GM12872 (cell line): Measurements from ENCODE around the gene C9orf43.

Experiments used
- TF ChIP-seq, protein P1 (sequence below): IDR thresholded peaks from 3 replicates; pipeline ENCODE4 v1.5.1; 2011; ENCODE audit warnings: low read depth, mild to moderate bottlenecking, low read length, moderate library complexity; ENCODE audit not compliant: insufficient read depth

The C9orf43 gene

GRCh38 chr9:113403646-113404045 lies 6.9 kb upstream of the C9orf43 start:
- TF ChIP-seq, protein P1, sequence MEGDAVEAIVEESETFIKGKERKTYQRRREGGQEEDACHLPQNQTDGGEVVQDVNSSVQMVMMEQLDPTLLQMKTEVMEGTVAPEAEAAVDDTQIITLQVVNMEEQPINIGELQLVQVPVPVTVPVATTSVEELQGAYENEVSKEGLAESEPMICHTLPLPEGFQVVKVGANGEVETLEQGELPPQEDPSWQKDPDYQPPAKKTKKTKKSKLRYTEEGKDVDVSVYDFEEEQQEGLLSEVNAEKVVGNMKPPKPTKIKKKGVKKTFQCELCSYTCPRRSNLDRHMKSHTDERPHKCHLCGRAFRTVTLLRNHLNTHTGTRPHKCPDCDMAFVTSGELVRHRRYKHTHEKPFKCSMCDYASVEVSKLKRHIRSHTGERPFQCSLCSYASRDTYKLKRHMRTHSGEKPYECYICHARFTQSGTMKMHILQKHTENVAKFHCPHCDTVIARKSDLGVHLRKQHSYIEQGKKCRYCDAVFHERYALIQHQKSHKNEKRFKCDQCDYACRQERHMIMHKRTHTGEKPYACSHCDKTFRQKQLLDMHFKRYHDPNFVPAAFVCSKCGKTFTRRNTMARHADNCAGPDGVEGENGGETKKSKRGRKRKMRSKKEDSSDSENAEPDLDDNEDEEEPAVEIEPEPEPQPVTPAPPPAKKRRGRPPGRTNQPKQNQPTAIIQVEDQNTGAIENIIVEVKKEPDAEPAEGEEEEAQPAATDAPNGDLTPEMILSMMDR, result no peak

GRCh38 chr9:113406873-113407511 lies 3.6 kb upstream of the C9orf43 start:
- TF ChIP-seq, protein P1, result peak; percentile 91

GRCh38 chr9:113409481-113409880 lies 1.1 kb upstream of the C9orf43 start:
- TF ChIP-seq, protein P1, result no peak

GRCh38 chr9:113409883-113410206 lies 702 bp upstream of the C9orf43 start:
- TF ChIP-seq, protein P1, result no peak

DNA sequence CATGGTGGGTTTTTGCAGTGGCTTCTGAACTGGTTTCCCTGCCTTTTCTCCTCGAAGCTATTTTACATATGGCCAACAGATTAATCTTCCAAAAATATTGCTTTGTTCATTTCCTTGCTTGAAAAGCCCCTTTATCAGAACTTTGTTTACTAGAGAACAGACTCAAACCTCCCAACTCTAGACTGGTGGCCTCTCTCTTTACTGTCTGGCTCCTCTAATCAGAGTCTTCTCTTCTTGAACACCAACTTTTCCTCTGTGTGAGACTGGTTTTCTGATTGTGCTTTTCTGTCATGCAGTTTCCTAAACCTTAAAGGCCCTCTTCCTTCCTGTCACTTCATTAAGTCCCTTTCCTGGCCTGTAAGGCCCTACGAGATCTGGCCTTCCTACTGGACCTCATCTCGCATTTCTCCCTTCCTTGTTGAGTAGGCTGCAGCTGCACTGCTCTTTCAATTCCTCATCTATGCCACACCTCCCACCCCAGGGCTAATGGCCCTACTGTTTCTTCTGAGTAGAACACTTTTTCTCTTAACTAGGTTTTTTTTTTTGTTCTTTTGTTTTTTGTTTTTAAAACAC lies 5.7 kb downstream of the C9orf43 start:
- TF ChIP-seq, protein P1, result no peak

DNA sequence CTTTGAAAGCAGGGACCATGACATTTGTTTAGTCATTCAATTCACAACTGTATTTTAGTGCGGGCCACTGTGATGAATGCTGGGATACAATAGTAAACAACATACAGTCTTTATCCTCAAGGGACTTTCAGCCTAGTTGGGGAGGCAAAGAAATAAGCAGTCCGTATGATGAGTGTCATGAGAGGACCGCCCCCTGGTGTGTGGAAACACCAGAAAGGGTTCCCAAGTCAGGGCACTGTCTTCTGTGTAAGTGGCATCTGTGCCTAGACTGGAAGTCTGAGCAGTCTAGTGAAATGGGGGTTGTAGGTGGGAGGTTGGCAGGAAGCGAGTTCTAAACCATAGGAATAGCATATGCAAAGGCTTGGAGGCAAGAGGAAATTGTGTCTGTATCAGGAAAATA lies 6.8 kb downstream of the C9orf43 start:
- TF ChIP-seq, protein P1, result no peak

DNA sequence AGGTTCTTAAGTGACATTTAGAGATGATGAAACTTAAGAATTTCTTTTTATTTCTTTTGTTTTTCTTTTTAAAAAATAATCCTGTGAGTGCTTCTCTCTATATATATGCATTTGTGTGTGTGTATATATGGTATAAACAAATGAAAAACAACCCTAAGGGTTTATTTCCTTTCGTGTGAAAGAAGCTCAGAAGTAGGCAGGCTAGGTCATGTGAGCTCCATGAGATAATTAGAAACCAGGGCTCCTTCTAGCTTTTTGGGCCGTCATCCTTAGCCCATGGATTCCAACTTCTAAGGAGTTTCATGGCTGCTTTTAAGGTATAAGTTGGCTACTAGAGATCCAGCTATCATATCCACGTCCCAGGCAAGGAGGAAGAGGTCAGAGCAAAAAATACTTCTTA lies 11.2 kb downstream of the C9orf43 start:
- TF ChIP-seq, protein P1, result no peak
